Chondrocyte (in vitro differentiated cells): ENCODE results near the gene URB2. TPM values are rescaled to one million over a fixed set of nuclear protein-coding genes. Genes with fewer than 3 reads are reported as not detected.
A peak's percentile ranks its signal among the peaks of the same experiment; 100 is the strongest.

Experiments used
- DNase-seq: peaks from one replicate; pipeline ENCODE4 v3.0.0; 2021; ENCODE audit warnings: mixed read lengths, low spot score
- H3K27ac Mint-ChIP-seq: one replicate; pipeline ENCODE4 v1.8.0; 2021; ENCODE audit warnings: mild to moderate bottlenecking, moderate library complexity, mixed read lengths; ENCODE audit not compliant: unreplicated experiment
- H3K27me3 Mint-ChIP-seq: 2 replicates; pipeline ENCODE4 v1.8.0; 2021; ENCODE audit warnings: low read depth, mixed read lengths
- H3K36me3 Mint-ChIP-seq: 2 replicates; pipeline ENCODE4 v1.8.0; 2021; ENCODE audit warnings: low read depth, mixed read lengths
- H3K4me1 Mint-ChIP-seq: 2 replicates; pipeline ENCODE4 v1.8.0; 2021; ENCODE audit warnings: low read depth, mild to moderate bottlenecking, mixed read lengths
- H3K4me3 Mint-ChIP-seq: one replicate; pipeline ENCODE4 v1.8.0; 2021; ENCODE audit warnings: mild to moderate bottlenecking, moderate library complexity, mixed read lengths; ENCODE audit not compliant: unreplicated experiment
- H3K9me3 Mint-ChIP-seq: 2 replicates; pipeline ENCODE4 v1.8.0; 2021; ENCODE audit warnings: low read depth, mixed read lengths
- total RNA-seq: library from RNA; stranded (reverse); gene quantifications from 3 replicates; pipeline ENCODE4 v1.2.1, GENCODE V29; 2021
- TF ChIP-seq, protein P1 (sequence below): fragments of 200-600 bp; sonication (generic); IDR thresholded peaks from 2 replicates; pipeline ENCODE4 v1.5.0; 2021; ENCODE audit warnings: antibody characterized with exemption, mild to moderate bottlenecking, moderate library complexity

The URB2 gene
- total RNA-seq, 1 donor from 2014 or later, result 8.4 TPM

DNA sequence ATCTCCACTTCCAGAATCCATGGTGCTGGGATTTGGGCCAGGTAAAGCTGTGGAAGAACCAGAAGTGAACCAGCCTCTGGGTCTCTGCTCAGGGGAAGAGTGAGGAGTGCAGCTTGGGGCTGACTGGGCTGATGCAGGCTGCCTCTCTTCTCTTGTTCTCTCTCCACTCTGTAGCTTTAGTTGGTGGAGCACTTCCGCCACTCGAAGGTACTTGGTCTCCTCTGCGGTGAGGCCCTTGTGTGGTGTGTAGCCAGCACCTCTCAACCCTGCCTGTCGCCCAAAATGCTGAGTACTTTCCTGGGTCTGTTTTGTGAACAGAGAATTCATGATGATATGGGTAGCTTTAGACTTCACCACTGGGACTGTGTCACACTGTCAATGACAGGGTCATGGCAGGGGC is 63.2 kb downstream of the URB2 start:
- Mint-ChIP-seq H3K4me1 (peaks cover 37% of the 10 kb centered on the region), H3K9me3 (peaks cover 12% of the 10 kb centered on the region), H3K27me3 (no peaks in the 10 kb centered on the region), H3K4me3 (no peak overlapping the region), H3K36me3 (peaks cover 9% of the 10 kb centered on the region), H3K27ac (no peak overlapping the region)
- no peak for DNase-seq
- TF ChIP-seq, protein P1, sequence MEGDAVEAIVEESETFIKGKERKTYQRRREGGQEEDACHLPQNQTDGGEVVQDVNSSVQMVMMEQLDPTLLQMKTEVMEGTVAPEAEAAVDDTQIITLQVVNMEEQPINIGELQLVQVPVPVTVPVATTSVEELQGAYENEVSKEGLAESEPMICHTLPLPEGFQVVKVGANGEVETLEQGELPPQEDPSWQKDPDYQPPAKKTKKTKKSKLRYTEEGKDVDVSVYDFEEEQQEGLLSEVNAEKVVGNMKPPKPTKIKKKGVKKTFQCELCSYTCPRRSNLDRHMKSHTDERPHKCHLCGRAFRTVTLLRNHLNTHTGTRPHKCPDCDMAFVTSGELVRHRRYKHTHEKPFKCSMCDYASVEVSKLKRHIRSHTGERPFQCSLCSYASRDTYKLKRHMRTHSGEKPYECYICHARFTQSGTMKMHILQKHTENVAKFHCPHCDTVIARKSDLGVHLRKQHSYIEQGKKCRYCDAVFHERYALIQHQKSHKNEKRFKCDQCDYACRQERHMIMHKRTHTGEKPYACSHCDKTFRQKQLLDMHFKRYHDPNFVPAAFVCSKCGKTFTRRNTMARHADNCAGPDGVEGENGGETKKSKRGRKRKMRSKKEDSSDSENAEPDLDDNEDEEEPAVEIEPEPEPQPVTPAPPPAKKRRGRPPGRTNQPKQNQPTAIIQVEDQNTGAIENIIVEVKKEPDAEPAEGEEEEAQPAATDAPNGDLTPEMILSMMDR, result no peak

DNA sequence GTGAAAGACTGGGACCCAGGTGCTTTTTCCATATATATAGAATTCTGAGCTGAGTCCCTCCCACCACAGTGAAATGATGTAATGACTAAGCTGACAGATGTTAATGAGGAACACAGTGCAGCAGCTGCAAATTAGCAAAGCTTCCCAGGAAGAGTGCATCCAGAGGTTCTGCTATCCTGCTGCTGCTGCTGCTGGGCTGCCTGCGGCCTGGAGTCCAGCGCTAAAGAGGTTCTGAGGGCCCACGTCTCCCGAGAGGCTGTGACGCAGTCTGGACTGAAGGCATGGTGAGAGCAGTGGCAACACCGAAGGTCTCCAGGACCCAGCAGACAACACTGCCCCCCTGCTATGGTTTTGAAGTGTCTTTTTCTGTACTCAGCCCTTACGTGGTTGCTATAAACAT is 63.9 kb downstream of the URB2 start:
- H3K36me3 Mint-ChIP-seq, result peaks cover 9% of the 10 kb centered on the region
- no peak overlapping the region for H3K27ac Mint-ChIP-seq
- TF ChIP-seq, protein P1, result no peak
- H3K27me3 Mint-ChIP-seq, result no peaks in the 10 kb centered on the region
- peaks cover 44% of the 10 kb centered on the region for H3K4me1 Mint-ChIP-seq
- H3K9me3 Mint-ChIP-seq, result peaks cover 12% of the 10 kb centered on the region
- no peak overlapping the region for H3K4me3 Mint-ChIP-seq
- no peak for DNase-seq

DNA sequence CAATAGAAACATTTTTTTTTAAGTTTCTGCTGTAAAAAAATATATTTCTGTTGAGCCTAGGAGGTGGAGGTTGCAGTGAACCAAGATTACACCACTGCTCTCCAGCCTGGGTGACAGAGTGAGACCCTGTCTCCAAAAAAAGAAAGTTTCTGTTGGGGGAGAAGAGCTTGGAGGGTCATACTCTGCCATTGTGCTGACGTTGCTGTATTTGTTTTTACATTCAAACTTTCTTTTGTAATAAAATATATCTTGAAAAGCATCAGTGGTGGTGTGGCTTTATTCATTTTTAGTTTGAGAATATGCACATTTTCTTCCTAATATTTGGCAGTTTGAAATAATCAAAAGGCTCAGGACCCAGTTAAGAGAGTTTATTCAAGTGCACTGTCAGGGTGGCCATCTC is 64.6 kb downstream of the URB2 start:
- DNase-seq, result no peak
- no peak overlapping the region for H3K4me3 Mint-ChIP-seq
- peaks cover 4% of the 10 kb centered on the region for H3K36me3 Mint-ChIP-seq
- no peak overlapping the region for H3K27ac Mint-ChIP-seq
- H3K27me3 Mint-ChIP-seq, result no peaks in the 10 kb centered on the region
- H3K4me1 Mint-ChIP-seq, result peaks cover 48% of the 10 kb centered on the region
- H3K9me3 Mint-ChIP-seq, result peaks cover 5% of the 10 kb centered on the region
- TF ChIP-seq, protein P1, result no peak

DNA sequence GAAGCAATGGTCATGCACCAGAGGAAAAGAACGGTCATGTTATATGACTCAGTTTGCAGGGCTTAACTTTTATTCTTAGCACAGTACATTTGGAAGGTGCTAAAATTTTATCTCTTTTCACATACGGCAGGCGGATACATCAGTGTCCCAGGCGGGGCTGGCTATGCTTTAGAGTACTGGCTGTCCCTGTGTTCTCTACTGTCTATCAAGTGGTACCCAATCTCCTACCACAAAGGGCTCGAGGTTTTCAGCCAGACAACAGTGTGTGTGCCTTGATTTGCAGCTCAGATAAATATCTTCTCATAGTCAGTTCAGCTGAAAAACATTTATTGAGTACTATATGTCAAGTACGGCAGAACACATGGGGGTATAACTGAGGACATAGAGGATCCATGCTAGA is 65.3 kb downstream of the URB2 start:
- Mint-ChIP-seq H3K36me3 (no peaks in the 10 kb centered on the region), H3K27me3 (no peaks in the 10 kb centered on the region), H3K4me3 (no peak overlapping the region), H3K27ac (no peak overlapping the region), H3K9me3 (no peaks in the 10 kb centered on the region), H3K4me1 (peaks cover 41% of the 10 kb centered on the region)
- TF ChIP-seq, protein P1, result no peak
- DNase-seq, result no peak

DNA sequence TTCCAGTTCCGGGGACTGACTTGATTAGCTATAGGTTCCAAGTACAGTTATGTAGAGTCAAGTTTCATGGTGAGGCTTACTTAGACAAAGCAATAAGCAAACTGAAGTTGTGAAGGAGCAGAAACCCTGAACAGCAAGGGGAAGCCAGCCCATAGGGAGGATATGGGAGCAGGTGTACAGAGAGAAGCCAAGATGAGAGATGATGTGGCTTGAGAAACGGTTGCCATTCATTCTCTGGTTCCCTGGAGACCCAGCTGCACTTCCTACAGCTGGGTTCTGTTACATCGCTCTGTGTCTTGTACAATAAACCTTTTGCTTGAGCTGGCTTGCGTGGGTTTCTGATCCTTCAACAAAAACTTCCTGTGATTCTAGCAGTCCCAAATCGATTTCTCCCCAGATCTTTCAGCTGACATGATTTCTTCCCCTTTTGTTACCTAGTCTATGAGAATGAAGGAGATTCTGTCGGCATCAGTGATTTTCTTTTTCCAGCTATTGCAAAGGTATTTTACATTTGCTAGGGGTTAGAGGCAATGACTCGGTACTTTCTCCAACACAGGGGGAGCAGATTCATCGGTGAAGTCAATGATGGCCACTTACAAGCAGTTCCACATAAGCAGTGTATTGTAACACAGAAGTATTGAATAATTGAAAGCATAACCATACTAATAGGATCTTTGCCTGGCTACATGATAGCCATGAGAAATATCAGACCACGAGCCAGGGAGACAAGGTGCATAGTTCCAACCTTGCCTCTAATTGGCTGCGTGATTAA is 67.3 kb downstream of the URB2 start:
- Mint-ChIP-seq H3K4me3 (no peak overlapping the region), H3K27me3 (no peaks in the 10 kb centered on the region), H3K36me3 (no peaks in the 10 kb centered on the region), H3K4me1 (peaks cover 38% of the 10 kb centered on the region), H3K9me3 (no peaks in the 10 kb centered on the region), H3K27ac (peak overlapping the region; percentile 92)
- DNase-seq, result no peak
- TF ChIP-seq, protein P1, result no peak
